ENCODE data around the gene LSM3. TPM values are rescaled to one million over a fixed set of nuclear protein-coding genes. Genes with fewer than 3 reads are reported as not detected.

The LSM3 gene
- total RNA-seq, 1 donor from 2014 or later: 8.8 TPM

DNA sequence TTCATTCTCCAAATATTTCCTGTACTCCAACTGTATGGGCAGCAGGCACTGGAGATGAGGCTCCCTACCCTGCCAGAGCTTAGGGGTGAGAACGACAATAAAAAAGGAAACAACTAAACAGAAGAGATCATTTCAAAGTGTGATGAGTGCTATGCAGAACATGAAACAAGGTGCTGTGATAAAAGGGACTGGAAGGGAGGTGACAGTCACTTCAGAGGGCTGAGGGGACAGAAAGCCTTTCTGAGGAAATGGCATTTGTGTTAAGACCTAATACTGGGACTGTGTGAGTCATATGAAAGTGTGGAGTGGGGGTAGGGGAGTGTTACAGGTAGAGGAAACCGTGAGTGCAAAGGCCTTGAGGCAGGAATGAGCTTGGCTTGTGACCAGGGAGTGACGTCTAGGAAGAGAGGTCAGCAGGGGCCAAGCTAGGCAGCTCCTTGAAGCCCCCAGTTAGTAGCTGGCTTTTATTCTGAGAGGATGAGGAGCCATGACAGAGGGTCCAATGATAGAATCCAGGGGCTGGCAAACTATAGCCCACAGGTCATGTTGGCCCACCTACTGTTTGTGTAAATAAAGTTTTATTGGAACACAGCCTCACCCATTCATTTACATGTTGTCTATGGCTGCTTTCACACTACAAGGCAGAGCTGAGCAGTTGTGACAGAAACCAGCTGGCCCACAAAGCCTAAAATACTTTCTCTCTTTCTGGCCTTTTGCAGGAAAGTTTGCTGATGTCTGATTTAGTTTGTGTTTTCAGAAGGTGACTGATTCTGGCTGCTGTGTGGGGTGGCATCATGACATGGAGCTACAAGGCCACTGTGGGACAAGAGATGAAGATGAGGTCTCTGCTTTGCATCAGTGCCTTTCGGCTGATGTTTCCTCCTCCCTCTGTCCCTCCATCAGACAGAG is 56.6 kb downstream of the LSM3 start:
- Histone ChIP-seq H3K9me3 (peaks cover 3% of the 10 kb centered on the region), H3K36me3 (no peaks in the 10 kb centered on the region), H3K4me3 (no peak overlapping the region), H3K4me1 (peaks cover 19% of the 10 kb centered on the region), H3K27me3 (no peaks in the 10 kb centered on the region), H3K27ac (peak overlapping the region; percentile 68)
- TF ChIP-seq, protein P1, sequence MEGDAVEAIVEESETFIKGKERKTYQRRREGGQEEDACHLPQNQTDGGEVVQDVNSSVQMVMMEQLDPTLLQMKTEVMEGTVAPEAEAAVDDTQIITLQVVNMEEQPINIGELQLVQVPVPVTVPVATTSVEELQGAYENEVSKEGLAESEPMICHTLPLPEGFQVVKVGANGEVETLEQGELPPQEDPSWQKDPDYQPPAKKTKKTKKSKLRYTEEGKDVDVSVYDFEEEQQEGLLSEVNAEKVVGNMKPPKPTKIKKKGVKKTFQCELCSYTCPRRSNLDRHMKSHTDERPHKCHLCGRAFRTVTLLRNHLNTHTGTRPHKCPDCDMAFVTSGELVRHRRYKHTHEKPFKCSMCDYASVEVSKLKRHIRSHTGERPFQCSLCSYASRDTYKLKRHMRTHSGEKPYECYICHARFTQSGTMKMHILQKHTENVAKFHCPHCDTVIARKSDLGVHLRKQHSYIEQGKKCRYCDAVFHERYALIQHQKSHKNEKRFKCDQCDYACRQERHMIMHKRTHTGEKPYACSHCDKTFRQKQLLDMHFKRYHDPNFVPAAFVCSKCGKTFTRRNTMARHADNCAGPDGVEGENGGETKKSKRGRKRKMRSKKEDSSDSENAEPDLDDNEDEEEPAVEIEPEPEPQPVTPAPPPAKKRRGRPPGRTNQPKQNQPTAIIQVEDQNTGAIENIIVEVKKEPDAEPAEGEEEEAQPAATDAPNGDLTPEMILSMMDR (IDR thresholded peaks at IDR 0.05): no peak
- intact Hi-C loops (cut with DNase I): no loop called here
- ATAC-seq: peak; percentile 32
- DNase-seq: no peak

DNA sequence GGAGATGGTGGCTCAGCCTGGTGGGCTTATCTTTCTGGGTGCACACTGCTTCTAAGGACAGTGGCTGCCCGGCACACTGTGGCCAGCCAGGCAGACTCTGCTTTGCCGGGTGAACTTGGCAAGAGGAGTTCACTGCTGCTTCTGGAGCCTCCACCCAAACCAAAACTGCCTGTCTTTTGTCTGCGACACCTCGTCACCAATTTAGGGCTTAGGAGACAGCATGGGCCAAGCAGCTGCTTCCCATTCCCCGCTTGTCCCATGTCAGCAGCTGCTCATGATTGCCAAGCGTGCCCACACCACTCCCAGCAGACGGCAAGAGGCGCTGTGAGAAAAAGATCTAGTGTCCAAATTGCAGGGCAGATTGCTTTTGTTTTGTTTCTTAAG is 57.3 kb downstream of the LSM3 start:
- DNase-seq: no peak
- TF ChIP-seq, protein P1 (IDR thresholded peaks at IDR 0.05): peak; percentile 9
- intact Hi-C loops (cut with DNase I): no loop called here
- Histone ChIP-seq H3K4me3 (no peak overlapping the region), H3K9me3 (peaks cover 3% of the 10 kb centered on the region), H3K36me3 (no peaks in the 10 kb centered on the region), H3K27ac (peak overlapping the region; percentile 68), H3K27me3 (no peaks in the 10 kb centered on the region), H3K4me1 (peaks cover 19% of the 10 kb centered on the region)
- ATAC-seq: no peak

GRCh38 chr3:14236902-14237301 is 58.3 kb downstream of the LSM3 start:
- no peak for DNase-seq
- no peak overlapping the region for H3K4me3 ChIP-seq
- peaks cover 3% of the 10 kb centered on the region for H3K9me3 ChIP-seq
- intact Hi-C loops (cut with DNase I): no loop called here
- H3K36me3 ChIP-seq: no peaks in the 10 kb centered on the region
- no peak overlapping the region for H3K27ac ChIP-seq
- no peaks in the 10 kb centered on the region for H3K27me3 ChIP-seq
- no peak for ATAC-seq
- TF ChIP-seq, protein P1 (IDR thresholded peaks at IDR 0.05): no peak
- peaks cover 14% of the 10 kb centered on the region for H3K4me1 ChIP-seq

- H3K27ac ChIP-seq: no peak overlapping the region
- H3K36me3 ChIP-seq: no peaks in the 10 kb centered on the region
- H3K4me1 ChIP-seq: peaks cover 11% of the 10 kb centered on the region
- TF ChIP-seq, protein P1 (IDR thresholded peaks at IDR 0.05): no peak
- ATAC-seq (no peak), DNase-seq (no peak)
- no peak overlapping the region for H3K4me3 ChIP-seq
- no peaks in the 10 kb centered on the region for H3K27me3 ChIP-seq
- H3K9me3 ChIP-seq: peaks cover 3% of the 10 kb centered on the region
- intact Hi-C loops (cut with DNase I): no loop called here
These were observed 58.8 kb downstream of the LSM3 start for GRCh38 chr3:14237457-14237856.

- DNase-seq: no peak
- H3K4me1 ChIP-seq: peaks cover 11% of the 10 kb centered on the region
- H3K4me3 ChIP-seq: no peak overlapping the region
- H3K27ac ChIP-seq: no peak overlapping the region
- intact Hi-C loops (cut with DNase I): no loop called here
- no peak for ATAC-seq
- TF ChIP-seq, protein P1 (IDR thresholded peaks at IDR 0.05): no peak
- no peaks in the 10 kb centered on the region for H3K27me3 ChIP-seq
- peaks cover 3% of the 10 kb centered on the region for H3K9me3 ChIP-seq
- H3K36me3 ChIP-seq: no peaks in the 10 kb centered on the region
These were observed 59.7 kb downstream of the LSM3 start for GRCh38 chr3:14238356-14238755.

All from upper lobe of right lung (tissue), 1 donor.